Upper lobe of left lung (tissue), 6 donors: ENCODE measurements around the gene PSMD6. TPM values are rescaled to one million over a fixed set of nuclear protein-coding genes. Genes with fewer than 3 reads are reported as not detected.

Experiments
- ATAC-seq, 2 donors: fragments of 200-7000 bp; cut with Tn5 transposase; one replicate each; pipeline ENCODE4 v1.9.1; 2022; ENCODE audit warnings: mild to moderate bottlenecking in 2 of 2, moderate library complexity in 2 of 2; ENCODE audit not compliant: low FRiP score in 2 of 2
- DNase-seq, 2 donors: peaks; one replicate each; pipeline ENCODE4 v3.0.0-alpha.2; 2019 to 2020
- H3K27ac ChIP-seq, 4 donors: fragments of 200-600 bp; sonication (generic); one replicate each; pipeline ENCODE4 v1.5.1; 2016 to 2019
- H3K27me3 ChIP-seq, 4 donors: fragments of 200-600 bp; sonication (generic); one replicate each; pipeline ENCODE4 v1.5.1; 2017 to 2019
- H3K36me3 ChIP-seq, 4 donors: fragments of 200-600 bp; sonication (generic); one replicate each; pipeline ENCODE4 v1.5.1; 2016 to 2019
- H3K4me1 ChIP-seq, 4 donors: fragments of 200-600 bp; sonication (generic); one replicate each; pipeline ENCODE4 v1.5.1; 2018 to 2019
- H3K4me3 ChIP-seq, 4 donors: fragments of 200-600 bp; sonication (generic); one replicate each; pipeline ENCODE4 v1.5.1; 2017 to 2019; ENCODE audit warnings: mild to moderate bottlenecking in 2 of 4, moderate library complexity in 1 of 4
- H3K9me3 ChIP-seq, 4 donors: fragments of 200-600 bp; sonication (generic); one replicate each; pipeline ENCODE4 v1.5.1; 2018 to 2019
- CTCF ChIP-seq, 6 experiments: fragments of 450-650 bp in 4 of 6; fragments of 200-600 bp in 2 of 6; sonication (generic) in 2 of 6; IDR thresholded peaks; one replicate each; pipeline ENCODE4 v1.5.1; 2016 to 2019; ENCODE audit warnings: antibody characterized with exemption in 6 of 6
- EP300 ChIP-seq, 4 donors: sonication (generic); formaldehyde crosslinking; IDR thresholded peaks; one replicate each; pipeline ENCODE4 v1.5.1; 2017; ENCODE audit warnings: antibody characterized with exemption in 4 of 4, control low read depth in 2 of 4
- POLR2A ChIP-seq, 4 donors: fragments of 450-650 bp; IDR thresholded peaks; one replicate each; pipeline ENCODE4 v1.5.1; 2016 to 2017; ENCODE audit warnings: antibody characterized with exemption in 4 of 4, mild to moderate bottlenecking in 2 of 4
- POLR2AphosphoS5 ChIP-seq, 2 donors: sonication (generic); formaldehyde crosslinking; IDR thresholded peaks; one replicate each; pipeline ENCODE4 v1.5.1; 2017; ENCODE audit warnings: antibody characterized with exemption in 2 of 2
- WGBS, 2 donors: methylation state at CpG; one replicate each; pipeline ENCODE4 v1.1.5; 2017 to 2018; 5-methylcytosine and 5-hydroxymethylcytosine counted together
- total RNA-seq, 6 donors: library from RNA; depleted of rRNA in 4 of 6; stranded (reverse); fragments of >200 nt in 4 of 6; gene quantifications; one replicate each; pipeline versions ENCODE4 v1.1.0 to v1.2.1, GENCODE V29; 2016 to 2021
- donor health status: DM: no; HTN: no; CAD: no; lungs with moderate emphysema.
- donor health status: DM: no; HTN: yes; CAD: no; lungs with severe emphysema.

Gene PSMD6
- total RNA-seq, 6 donors from 2014 or later = 41.2 to 69.3 (median 58.6) TPM

GRCh38 chr3:64026346-64026745 lies 3.1 kb upstream of the PSMD6 start:
- 75 to 79% methylated on average over 2 of the region's 2 CpGs for WGBS, 2 donors
- H3K36me3 ChIP-seq = peaks cover 0 to 5% (median 1%) of the 10 kb centered on the region in 4 donors
- H3K9me3 ChIP-seq = no peaks in the 10 kb centered on the region
- no peak overlapping the region for H3K27ac ChIP-seq
- H3K27me3 ChIP-seq = no peaks in the 10 kb centered on the region
- no peak overlapping the region for H3K4me3 ChIP-seq
- TF ChIP-seq CTCF (IDR thresholded peaks at IDR 0.05) (no peak), POLR2A (IDR thresholded peaks at IDR 0.05) (no peak), POLR2AphosphoS5 (IDR thresholded peaks at IDR 0.05) (no peak), EP300 (IDR thresholded peaks at IDR 0.05) (no peak)
- peaks cover 16 to 30% (median 24%) of the 10 kb centered on the region in 4 donors for H3K4me1 ChIP-seq
- ATAC-seq (no peak), DNase-seq (no peak)

GRCh38 chr3:64023861-64024223 lies 548 bp upstream of the PSMD6 start:
- 60 to 66% methylated on average over 5 of the region's 5 CpGs for WGBS, 2 donors
- H3K4me3 ChIP-seq = peak overlapping the region in 3 of 4 donors; percentile 72 to 89 (median 85)
- DNase-seq (no peak), ATAC-seq (no peak)
- peaks cover 17 to 31% (median 25%) of the 10 kb centered on the region in 4 donors for H3K4me1 ChIP-seq
- no peaks in the 10 kb centered on the region for H3K9me3 ChIP-seq
- H3K27ac ChIP-seq = peak overlapping the region; percentile 89 to 93 (median 90)
- no peaks in the 10 kb centered on the region for H3K27me3 ChIP-seq
- TF ChIP-seq EP300 (IDR thresholded peaks at IDR 0.05) = no peak
- TF ChIP-seq POLR2AphosphoS5 (IDR thresholded peaks at IDR 0.05) = no peak
- no peak for TF ChIP-seq POLR2A (IDR thresholded peaks at IDR 0.05)
- no peak for TF ChIP-seq CTCF (IDR thresholded peaks at IDR 0.05)
- peaks cover 3 to 24% (median 9%) of the 10 kb centered on the region in 4 donors for H3K36me3 ChIP-seq

- Histone ChIP-seq H3K9me3 (no peaks in the 10 kb centered on the region), H3K36me3 (peaks cover 8 to 36% (median 16%) of the 10 kb centered on the region in 4 donors), H3K4me3 (peak overlapping the region; percentile 72 to 92 (median 87)), H3K27me3 (no peaks in the 10 kb centered on the region), H3K27ac (peak overlapping the region; percentile 89 to 93 (median 90)), H3K4me1 (peaks cover 17 to 32% (median 25%) of the 10 kb centered on the region in 4 donors)
- ATAC-seq (no peak), DNase-seq (no peak)
- 18 to 20% methylated on average over 22 of the region's 24 CpGs for WGBS, 2 donors
- no peak for TF ChIP-seq POLR2AphosphoS5 (IDR thresholded peaks at IDR 0.05)
These were observed 675 bp downstream of the PSMD6 start for GRCh38 chr3:64022451-64023186.

GRCh38 chr3:64021922-64022321 lies 1.4 kb downstream of the PSMD6 start:
- no peaks in the 10 kb centered on the region for H3K9me3 ChIP-seq
- H3K36me3 ChIP-seq = peaks cover 10 to 43% (median 19%) of the 10 kb centered on the region in 4 donors
- peak overlapping the region in 3 of 4 donors; percentile 72 to 89 (median 85) for H3K4me3 ChIP-seq
- ATAC-seq (no peak), DNase-seq (no peak)
- H3K27me3 ChIP-seq = no peaks in the 10 kb centered on the region
- TF ChIP-seq POLR2AphosphoS5 (IDR thresholded peaks at IDR 0.05) (no peak), CTCF (IDR thresholded peaks at IDR 0.05) (no peak), EP300 (IDR thresholded peaks at IDR 0.05) (no peak), POLR2A (IDR thresholded peaks at IDR 0.05) (no peak)
- H3K27ac ChIP-seq = peak overlapping the region in 1 of 4 donors; percentile 89
- WGBS, 2 donors = 69 to 77% methylated on average over 6 of the region's 6 CpGs
- peaks cover 17 to 35% (median 25%) of the 10 kb centered on the region in 4 donors for H3K4me1 ChIP-seq

- Histone ChIP-seq H3K9me3 (no peaks in the 10 kb centered on the region), H3K4me3 (no peak overlapping the region), H3K4me1 (peaks cover 17 to 35% (median 25%) of the 10 kb centered on the region in 4 donors), H3K27me3 (no peaks in the 10 kb centered on the region), H3K27ac (no peak overlapping the region), H3K36me3 (peaks cover 10 to 62% (median 23%) of the 10 kb centered on the region in 4 donors)
- DNase-seq (no peak), ATAC-seq (no peak)
- WGBS, 2 donors = 90 to 94% methylated on average over 2 of the region's 2 CpGs
- no peak for TF ChIP-seq POLR2A (IDR thresholded peaks at IDR 0.05)
- no peak for TF ChIP-seq EP300 (IDR thresholded peaks at IDR 0.05)
These were observed 3.4 kb downstream of the PSMD6 start for GRCh38 chr3:64019879-64020278.
